HT1080 (cell line): Measurements from ENCODE around the gene MAU2. TPM values are rescaled to one million over a fixed set of nuclear protein-coding genes. Genes with fewer than 3 reads are reported as not detected.
"Not testable (repeated sequence)": the region's sequence is repeated elsewhere in the genome, so short reads cannot be mapped to it uniquely, and the experiment has no call there.

Source experiments
- DNase-seq: peaks from one replicate; pipeline ENCODE4 v3.0.0-alpha.2; 2015; ENCODE audit warnings: low read depth
- total RNA-seq: library from RNA; depleted of rRNA; stranded (reverse); fragments of >200 nt; shearing (Covaris generic); gene quantifications from 2 replicates; pipeline ENCODE4 v1.2.3, GENCODE V29; 2014

Gene MAU2
- total RNA-seq, 1 experiment from 2014 or later, result 35.3 TPM

- DNase-seq, result no peak
Observed at GRCh38 chr19:19381007-19381926, 60.6 kb downstream of the MAU2 start.

- no peak for DNase-seq
Observed at GRCh38 chr19:19382118-19382517, 61.5 kb downstream of the MAU2 start.

- no peak for DNase-seq
Observed at GRCh38 chr19:19384486-19384885, 63.9 kb downstream of the MAU2 start.

- peak; percentile 100 for DNase-seq
Observed at GRCh38 chr19:19385131-19385895, 64.7 kb downstream of the MAU2 start.

- DNase-seq, result peak; percentile 48
Observed at GRCh38 chr19:19385896-19386869, 65.6 kb downstream of the MAU2 start.

- no peak for DNase-seq
Observed at GRCh38 chr19:19387108-19387507, 66.5 kb downstream of the MAU2 start.

GRCh38 chr19:19388568-19389555 lies 68.2 kb downstream of the MAU2 start:
- no peak for DNase-seq

- DNase-seq, result not testable (repeated sequence)
Observed at GRCh38 chr19:19389683-19390082, 69.1 kb downstream of the MAU2 start.

- not testable (repeated sequence) for DNase-seq
Observed at GRCh38 chr19:19394333-19394732, 73.7 kb downstream of the MAU2 start.

- peak; percentile 15 for DNase-seq
Observed at GRCh38 chr19:19399733-19400433, 79.3 kb downstream of the MAU2 start.

GRCh38 chr19:19402656-19403372 lies 82.2 kb downstream of the MAU2 start:
- no peak for DNase-seq

- peak; percentile 76 for DNase-seq
Observed at GRCh38 chr19:19403373-19403901, 82.8 kb downstream of the MAU2 start.

GRCh38 chr19:19404879-19405860 lies 84.5 kb downstream of the MAU2 start, which contains the start of gene GATAD2A:
GATAD2A (plus strand) TSS chr19:19405675; CDS start chr19:19465346, 59,671 bp downstream.
- peak; percentile 91 for DNase-seq

GRCh38 chr19:19405971-19406877 lies 85.6 kb downstream of the MAU2 start:
- DNase-seq, result peak; percentile 43

GRCh38 chr19:19406878-19407632 lies 86.4 kb downstream of the MAU2 start:
- DNase-seq, result peak; percentile 52
